CD14-positive monocyte (primary cell): ENCODE data around the gene FUT8. TPM values are rescaled to one million over a fixed set of nuclear protein-coding genes. Genes with fewer than 3 reads are reported as not detected.

ENCODE experiments used
- DNase-seq, 3 donors: peaks; one replicate each; pipeline ENCODE4 v3.0.0-alpha.2; 2011 to 2022
- H2AFZ ChIP-seq: 2 replicates; pipeline ENCODE4 v1.6.0; 2012; ENCODE audit warnings: mild to moderate bottlenecking, low read depth, low read length, inconsistent platforms; ENCODE audit not compliant: insufficient read depth, poor library complexity, severe bottlenecking
- H3K27ac ChIP-seq, 2 donors: 1 replicate in 1 of 2; 2 replicates in 1 of 2; pipeline ENCODE4 v1.5.1; 2012 to 2013; ENCODE audit warnings: low read length in 2 of 2, control low read depth in 1 of 2, inconsistent platforms in 1 of 2, low read depth in 1 of 2, mild to moderate bottlenecking in 1 of 2
- H3K27me3 ChIP-seq, 2 donors: one replicate each; pipeline versions ENCODE4 v1.6.0 to v1.6.1; 2011 to 2013; ENCODE audit warnings: low read length in 2 of 2; ENCODE audit not compliant: control insufficient read depth in 2 of 2, insufficient read depth in 2 of 2
- H3K36me3 ChIP-seq, 2 donors: replicated peaks in 1 of 2; 1 replicate in 1 of 2; 2 replicates in 1 of 2; pipeline versions ENCODE4 v1.5.1 to v1.6.1; 2012 to 2013; ENCODE audit warnings: low read length in 2 of 2, control low read depth in 1 of 2, inconsistent platforms in 1 of 2, mild to moderate bottlenecking in 1 of 2; ENCODE audit not compliant: insufficient read depth in 2 of 2, control insufficient read depth in 1 of 2
- H3K4me1 ChIP-seq, 2 donors: 1 replicate in 1 of 2; 2 replicates in 1 of 2; pipeline versions ENCODE4 v1.5.1 to v1.6.1; 2012 to 2013; ENCODE audit warnings: low read length in 2 of 2, control low read depth in 1 of 2, inconsistent platforms in 1 of 2, mild to moderate bottlenecking in 1 of 2, moderate library complexity in 1 of 2; ENCODE audit not compliant: insufficient read depth in 2 of 2, control insufficient read depth in 1 of 2
- H3K4me2 ChIP-seq: replicated peaks from 2 replicates; pipeline ENCODE3; 2012; ENCODE audit warnings: low read length, moderate library complexity, mild to moderate bottlenecking; ENCODE audit not compliant: poor library complexity, severe bottlenecking; ENCODE audit errors: extremely low read depth
- H3K4me3 ChIP-seq, 3 experiments: fragments of 200-600 bp in 1 of 3; sonication (generic) in 1 of 3; replicated peaks in 1 of 3; 1 replicate in 2 of 3; 2 replicates in 1 of 3; pipeline ENCODE4 v1.5.1; 2011 to 2013; ENCODE audit warnings: low read length in 3 of 3, mild to moderate bottlenecking in 3 of 3, control low read depth in 2 of 3, low read depth in 2 of 3, inconsistent platforms in 1 of 3, moderate library complexity in 1 of 3
- H3K79me2 ChIP-seq: 2 replicates; pipeline ENCODE4 v1.6.0; 2012; ENCODE audit warnings: mild to moderate bottlenecking, control low read depth, inconsistent platforms, low read length, moderate library complexity; ENCODE audit not compliant: insufficient read depth
- H3K9ac ChIP-seq: 2 replicates; pipeline ENCODE4 v1.6.0; 2017; ENCODE audit warnings: low read length, mild to moderate bottlenecking; ENCODE audit not compliant: insufficient read depth, poor library complexity, severe bottlenecking
- H3K9me3 ChIP-seq, 2 donors: replicated peaks in 1 of 2; 1 replicate in 1 of 2; 2 replicates in 1 of 2; pipeline versions ENCODE4 v1.5.1 to v1.6.1; 2012 to 2013; ENCODE audit warnings: low read length in 2 of 2, control low read depth in 1 of 2; ENCODE audit not compliant: control insufficient read depth in 1 of 2, insufficient read depth in 1 of 2
- H4K20me1 ChIP-seq: 2 replicates; pipeline ENCODE4 v1.6.0; 2012; ENCODE audit warnings: mild to moderate bottlenecking, low read length, control low read depth, moderate library complexity; ENCODE audit not compliant: insufficient read depth
- H3K27ac Mint-ChIP-seq, 7 donors: one replicate each; pipeline ENCODE4 v1.8.0; 2020; ENCODE audit warnings: mild to moderate bottlenecking in 7 of 7, mixed read lengths in 7 of 7, moderate library complexity in 6 of 7, inconsistent platforms in 2 of 7
- H3K27me3 Mint-ChIP-seq, 3 donors: one replicate each; pipeline ENCODE4 v1.8.0; 2021 to 2022; ENCODE audit warnings: low read depth in 3 of 3, mild to moderate bottlenecking in 3 of 3, mixed read lengths in 3 of 3, moderate library complexity in 3 of 3, inconsistent platforms in 1 of 3
- H3K36me3 Mint-ChIP-seq, 2 donors: one replicate each; pipeline ENCODE4 v1.8.0; 2020; ENCODE audit warnings: mixed read lengths in 2 of 2, inconsistent platforms in 1 of 2, mild to moderate bottlenecking in 1 of 2
- H3K4me1 Mint-ChIP-seq: one replicate; pipeline ENCODE4 v1.8.0; 2020; ENCODE audit warnings: mild to moderate bottlenecking, mixed read lengths
- H3K4me3 Mint-ChIP-seq, 2 donors: one replicate each; pipeline ENCODE4 v1.8.0; 2020; ENCODE audit warnings: mild to moderate bottlenecking in 2 of 2, mixed read lengths in 2 of 2, moderate library complexity in 1 of 2
- H3K9me3 Mint-ChIP-seq, 7 donors: one replicate each; pipeline ENCODE4 v1.8.0; 2020 to 2022; ENCODE audit warnings: mixed read lengths in 7 of 7, mild to moderate bottlenecking in 6 of 7, moderate library complexity in 6 of 7, inconsistent platforms in 2 of 7
- CTCF ChIP-seq: fragments of 200-600 bp; IDR thresholded peaks from one replicate; pipeline ENCODE4 v1.8.0; 2022; ENCODE audit warnings: antibody characterized with exemption, mild to moderate bottlenecking
- WGBS: methylation state at CpG from one replicate; pipeline ENCODE4 v1.1.5; 2013; ENCODE audit warnings: missing lambda C conversion rate; ENCODE audit not compliant: insufficient coverage; 5-methylcytosine and 5-hydroxymethylcytosine counted together
- intact Hi-C, 2 donors: fragments of 100-400 bp; cut with micrococcal nuclease; formaldehyde crosslinking; loops; one replicate each; pipeline versions ENCODE4 v1.15.0 to v1.15.1; 2023
- polyA plus RNA-seq, 3 donors: library from polyadenylated mRNA; depleted of rRNA in 1 of 3; unstranded in 2 of 3; stranded (reverse) in 1 of 3; fragments of 300-500 nt in 2 of 3; fragments of >200 nt in 1 of 3; fragmentation: Illumina TruSeq in 2 of 3; gene quantifications; 1 replicate in 2 of 3; 2 replicates in 1 of 3; pipeline ENCODE4 v1.2.3, GENCODE V29; 2012 to 2021

Gene FUT8
- polyA plus RNA-seq, 3 donors = 1.6 to 5.1 (median 5.0) TPM

- Mint-ChIP-seq H3K27me3 (no peaks in the 10 kb centered on the region), H3K9me3 (no peaks in the 10 kb centered on the region), H3K36me3 (no peaks in the 10 kb centered on the region), H3K27ac (no peak overlapping the region), H3K4me1 (no peaks in the 10 kb centered on the region), H3K4me3 (no peak overlapping the region)
- no peaks in the 10 kb centered on the region for H3K9me3 ChIP-seq
- no peak for DNase-seq
- no peaks in the 10 kb centered on the region for H3K36me3 ChIP-seq
- H2AFZ ChIP-seq = no peak overlapping the region
- no peaks in the 10 kb centered on the region for H3K79me2 ChIP-seq
- no peak overlapping the region for H3K4me3 ChIP-seq
- no peaks in the 10 kb centered on the region for H4K20me1 ChIP-seq
- no peak overlapping the region for H3K27ac ChIP-seq
- H3K27me3 ChIP-seq = no peaks in the 10 kb centered on the region
- no peaks in the 10 kb centered on the region for H3K4me1 ChIP-seq
- WGBS = 62% methylated on average over 11 of the region's 14 CpGs
- no peak overlapping the region for H3K4me2 ChIP-seq
- no peak for TF ChIP-seq CTCF
- no peak overlapping the region for H3K9ac ChIP-seq
- intact Hi-C loops = no loop called here
These were observed 376.8 kb downstream of the FUT8 start for GRCh38 chr14:65789363-65789762.

GRCh38 chr14:65790172-65790815 lies 377.8 kb downstream of the FUT8 start:
- Mint-ChIP-seq H3K4me1 (no peaks in the 10 kb centered on the region), H3K9me3 (no peaks in the 10 kb centered on the region), H3K36me3 (no peaks in the 10 kb centered on the region), H3K27ac (no peak overlapping the region), H3K27me3 (no peaks in the 10 kb centered on the region), H3K4me3 (no peak overlapping the region)
- DNase-seq = no peak
- TF ChIP-seq CTCF = no peak
- Histone ChIP-seq H3K79me2 (no peaks in the 10 kb centered on the region), H3K36me3 (no peaks in the 10 kb centered on the region), H3K9me3 (no peaks in the 10 kb centered on the region), H3K27ac (no peak overlapping the region), H3K4me3 (no peak overlapping the region), H3K27me3 (no peaks in the 10 kb centered on the region), H2AFZ (no peak overlapping the region), H3K4me1 (no peaks in the 10 kb centered on the region), H3K9ac (no peak overlapping the region), H4K20me1 (no peaks in the 10 kb centered on the region), H3K4me2 (no peak overlapping the region)
- WGBS = 90% methylated on average over 1 of the region's 7 CpGs
- intact Hi-C loops = no loop called here
